Measurements from ENCODE around the gene RNF38.

GRCh38 chr9:36437790-36438189 is 37.7 kb upstream of the RNF38 start:
- TF ChIP-seq, protein P1, sequence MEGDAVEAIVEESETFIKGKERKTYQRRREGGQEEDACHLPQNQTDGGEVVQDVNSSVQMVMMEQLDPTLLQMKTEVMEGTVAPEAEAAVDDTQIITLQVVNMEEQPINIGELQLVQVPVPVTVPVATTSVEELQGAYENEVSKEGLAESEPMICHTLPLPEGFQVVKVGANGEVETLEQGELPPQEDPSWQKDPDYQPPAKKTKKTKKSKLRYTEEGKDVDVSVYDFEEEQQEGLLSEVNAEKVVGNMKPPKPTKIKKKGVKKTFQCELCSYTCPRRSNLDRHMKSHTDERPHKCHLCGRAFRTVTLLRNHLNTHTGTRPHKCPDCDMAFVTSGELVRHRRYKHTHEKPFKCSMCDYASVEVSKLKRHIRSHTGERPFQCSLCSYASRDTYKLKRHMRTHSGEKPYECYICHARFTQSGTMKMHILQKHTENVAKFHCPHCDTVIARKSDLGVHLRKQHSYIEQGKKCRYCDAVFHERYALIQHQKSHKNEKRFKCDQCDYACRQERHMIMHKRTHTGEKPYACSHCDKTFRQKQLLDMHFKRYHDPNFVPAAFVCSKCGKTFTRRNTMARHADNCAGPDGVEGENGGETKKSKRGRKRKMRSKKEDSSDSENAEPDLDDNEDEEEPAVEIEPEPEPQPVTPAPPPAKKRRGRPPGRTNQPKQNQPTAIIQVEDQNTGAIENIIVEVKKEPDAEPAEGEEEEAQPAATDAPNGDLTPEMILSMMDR (IDR thresholded peaks at IDR 0.05; ENCODE audit: poor library complexity, severe bottlenecking) = no peak
- TF ChIP-seq EP300 (conservative IDR thresholded peaks at IDR 0.05; ENCODE audit: poor library complexity, severe bottlenecking) (no peak), RAD21 (conservative IDR thresholded peaks at IDR 0.05) (no peak), TAF1 (IDR thresholded peaks at IDR 0.05; ENCODE audit: low read depth) (no peak), EZH2 (IDR thresholded peaks at IDR 0.05; ENCODE audit: borderline replicate concordance, insufficient read depth, low read length, poor library complexity, severe bottlenecking) (no peak), POLR2AphosphoS5 (IDR thresholded peaks at IDR 0.05) (no peak), REST (IDR thresholded peaks at IDR 0.05; ENCODE audit: borderline replicate concordance) (no peak)

Measured in neural cell (in vitro differentiated cells).